Measurements from ENCODE around the gene GMCL2. TPM values are rescaled to one million over a fixed set of nuclear protein-coding genes. Genes with fewer than 3 reads are reported as not detected.
"Not testable (repeated sequence)": the region's sequence is repeated elsewhere in the genome, so short reads cannot be mapped to it uniquely, and the experiment has no call there.

GMCL2 gene, protein sequence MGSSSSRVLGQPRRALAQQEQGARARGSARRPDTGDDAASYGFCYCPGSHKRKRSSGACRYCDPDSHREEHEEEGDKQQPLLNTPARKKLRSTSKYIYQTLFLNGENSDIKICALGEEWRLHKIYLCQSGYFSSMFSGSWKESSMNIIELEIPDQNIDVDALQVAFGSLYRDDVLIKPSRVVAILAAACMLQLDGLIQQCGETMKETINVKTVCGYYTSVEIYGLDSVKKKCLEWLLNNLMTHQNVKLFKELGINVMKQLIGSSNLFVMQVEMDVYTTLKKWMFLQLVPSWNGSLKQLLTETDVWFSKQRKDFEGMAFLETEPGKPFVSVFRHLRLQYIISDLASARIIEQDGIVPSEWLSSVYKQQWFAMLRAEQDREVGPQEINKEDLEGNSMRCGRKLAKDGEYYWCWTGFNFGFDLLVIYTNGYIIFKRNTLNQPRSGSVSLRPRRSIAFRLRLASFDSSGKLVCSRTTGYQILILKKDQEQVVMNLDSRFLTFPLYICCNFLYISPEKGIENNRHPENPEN
- total RNA-seq, result not detected

GRCh38 chr5:178187014-178187413 lies at the start of gene GMCL2:
Gene GMCL2 (minus strand): TSS chr5:178187371. CDS start chr5:178187299, 72 bp downstream.
- Histone ChIP-seq H3K27me3 (ENCODE audit: insufficient read depth, low read length) (no peaks in the 10 kb centered on the region), H3K4me1 (ENCODE audit: insufficient read depth, low read length) (peaks cover 7% of the 10 kb centered on the region), H3K4me3 (ENCODE audit: low read length) (no peak within 1 kb of the TSS), H3K9me3 (ENCODE audit: low read depth, low read length) (no peaks in the 10 kb centered on the region)

- H3K9me3 ChIP-seq (ENCODE audit: low read depth, low read length), result no peaks in the 10 kb centered on the region
- H3K4me1 ChIP-seq (ENCODE audit: insufficient read depth, low read length), result peaks cover 86% of the 10 kb centered on the region
- no peaks in the 10 kb centered on the region for H3K27me3 ChIP-seq (ENCODE audit: insufficient read depth, low read length)
- H3K4me3 ChIP-seq (ENCODE audit: low read length), result no peak overlapping the region
Observed at GRCh38 chr5:178236679-178237078, 49.5 kb upstream of the GMCL2 start.

- Histone ChIP-seq H3K4me1 (ENCODE audit: insufficient read depth, low read length) (peaks cover 86% of the 10 kb centered on the region), H3K4me3 (ENCODE audit: low read length) (no peak overlapping the region)
Observed at GRCh38 chr5:178236126-178236525, 49.0 kb upstream of the GMCL2 start.

GRCh38 chr5:178235588-178235974 lies 48.4 kb upstream of the GMCL2 start:
- peaks cover 86% of the 10 kb centered on the region for H3K4me1 ChIP-seq (ENCODE audit: insufficient read depth, low read length)
- no peaks in the 10 kb centered on the region for H3K27me3 ChIP-seq (ENCODE audit: insufficient read depth, low read length)
- no peak overlapping the region for H3K4me3 ChIP-seq (ENCODE audit: low read length)
- no peaks in the 10 kb centered on the region for H3K9me3 ChIP-seq (ENCODE audit: low read depth, low read length)

More at GRCh38 chr5:178236126-178236525, 49.0 kb upstream of the GMCL2 start:
- no peaks in the 10 kb centered on the region for H3K27me3 ChIP-seq (ENCODE audit: insufficient read depth, low read length)
- H3K9me3 ChIP-seq (ENCODE audit: low read depth, low read length), result no peaks in the 10 kb centered on the region

- Histone ChIP-seq H3K4me3 (ENCODE audit: low read length) (no peak overlapping the region), H3K4me1 (ENCODE audit: insufficient read depth, low read length) (peaks cover 86% of the 10 kb centered on the region), H3K27me3 (ENCODE audit: insufficient read depth, low read length) (no peaks in the 10 kb centered on the region), H3K9me3 (ENCODE audit: low read depth, low read length) (no peaks in the 10 kb centered on the region)
Observed at GRCh38 chr5:178234750-178235587, 47.8 kb upstream of the GMCL2 start.

- no peaks in the 10 kb centered on the region for H3K9me3 ChIP-seq (ENCODE audit: low read depth, low read length)
- peaks cover 82% of the 10 kb centered on the region for H3K4me1 ChIP-seq (ENCODE audit: insufficient read depth, low read length)
- H3K27me3 ChIP-seq (ENCODE audit: insufficient read depth, low read length), result no peaks in the 10 kb centered on the region
- no peak overlapping the region for H3K4me3 ChIP-seq (ENCODE audit: low read length)
Observed at GRCh38 chr5:178234121-178234749, 47.1 kb upstream of the GMCL2 start.

GRCh38 chr5:178232920-178233429 lies 45.8 kb upstream of the GMCL2 start:
- peaks cover 69% of the 10 kb centered on the region for H3K4me1 ChIP-seq (ENCODE audit: insufficient read depth, low read length)
- no peaks in the 10 kb centered on the region for H3K9me3 ChIP-seq (ENCODE audit: low read depth, low read length)
- H3K27me3 ChIP-seq (ENCODE audit: insufficient read depth, low read length), result no peaks in the 10 kb centered on the region
- H3K4me3 ChIP-seq (ENCODE audit: low read length), result peak overlapping the region; percentile 74

DNA sequence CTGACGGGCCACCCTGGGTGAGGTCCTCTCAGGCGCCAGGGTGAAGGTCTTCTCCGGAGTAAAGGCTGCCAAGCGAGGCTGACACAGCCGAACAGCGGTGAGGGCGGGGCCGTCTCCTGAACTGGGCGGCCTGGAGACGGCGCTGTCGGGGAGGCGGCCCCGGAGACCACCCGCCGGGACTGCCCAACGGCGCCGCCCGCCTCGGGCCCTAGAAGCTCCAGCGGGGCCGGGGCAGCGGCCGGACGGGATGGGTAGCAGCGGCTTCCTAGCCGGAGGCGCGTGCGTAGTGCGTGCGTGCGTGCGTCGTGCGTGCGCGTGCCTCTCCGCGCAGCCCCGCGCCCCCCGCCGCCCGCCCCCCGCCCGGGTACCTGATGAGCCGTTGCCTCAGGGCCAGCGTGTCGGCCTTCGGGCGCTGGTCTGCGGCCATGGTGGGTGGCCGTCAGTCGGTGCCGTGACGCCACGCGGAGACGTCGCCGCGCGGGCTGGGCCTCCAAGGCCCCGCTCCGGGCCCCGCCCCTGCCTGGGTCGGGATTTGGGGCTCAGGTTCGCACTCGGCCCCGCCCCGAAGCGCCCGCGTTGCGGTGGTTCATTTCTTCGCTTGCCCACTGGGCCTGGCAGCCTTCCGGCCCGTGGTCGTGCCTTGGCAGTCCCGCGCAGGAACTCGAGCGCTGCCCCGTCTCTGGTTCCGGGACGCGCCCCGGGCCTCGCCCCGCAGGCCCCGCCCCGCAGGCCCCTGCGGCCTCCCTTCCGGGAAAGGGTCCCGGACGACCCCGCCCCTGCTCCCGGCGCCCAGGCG lies 45.2 kb upstream of the GMCL2 start, which contains the start of gene PHYKPL:
PHYKPL (minus strand) TSS at position 679 of the 796 bp plus-strand sequence; CDS start at position 427, 252 bp downstream.
- Histone ChIP-seq H3K4me1 (ENCODE audit: insufficient read depth, low read length) (peaks cover 63% of the 10 kb centered on the region), H3K4me3 (ENCODE audit: low read length) (peak within 1 kb of the TSS; percentile 74), H3K9me3 (ENCODE audit: low read depth, low read length) (no peaks in the 10 kb centered on the region), H3K27me3 (ENCODE audit: insufficient read depth, low read length) (no peaks in the 10 kb centered on the region)

- no peaks in the 10 kb centered on the region for H3K27me3 ChIP-seq (ENCODE audit: insufficient read depth, low read length)
Observed at GRCh38 chr5:178231539-178232123, 44.5 kb upstream of the GMCL2 start.

GRCh38 chr5:178230879-178231538 lies 43.8 kb upstream of the GMCL2 start:
- H3K27me3 ChIP-seq (ENCODE audit: insufficient read depth, low read length), result no peaks in the 10 kb centered on the region
- peaks cover 50% of the 10 kb centered on the region for H3K4me1 ChIP-seq (ENCODE audit: insufficient read depth, low read length)
- H3K4me3 ChIP-seq (ENCODE audit: low read length), result no peak overlapping the region
- no peaks in the 10 kb centered on the region for H3K9me3 ChIP-seq (ENCODE audit: low read depth, low read length)

More at GRCh38 chr5:178231539-178232123, 44.5 kb upstream of the GMCL2 start:
- no peaks in the 10 kb centered on the region for H3K9me3 ChIP-seq (ENCODE audit: low read depth, low read length)
- H3K4me3 ChIP-seq (ENCODE audit: low read length), result peak overlapping the region; percentile 74
- H3K4me1 ChIP-seq (ENCODE audit: insufficient read depth, low read length), result peaks cover 56% of the 10 kb centered on the region

DNA sequence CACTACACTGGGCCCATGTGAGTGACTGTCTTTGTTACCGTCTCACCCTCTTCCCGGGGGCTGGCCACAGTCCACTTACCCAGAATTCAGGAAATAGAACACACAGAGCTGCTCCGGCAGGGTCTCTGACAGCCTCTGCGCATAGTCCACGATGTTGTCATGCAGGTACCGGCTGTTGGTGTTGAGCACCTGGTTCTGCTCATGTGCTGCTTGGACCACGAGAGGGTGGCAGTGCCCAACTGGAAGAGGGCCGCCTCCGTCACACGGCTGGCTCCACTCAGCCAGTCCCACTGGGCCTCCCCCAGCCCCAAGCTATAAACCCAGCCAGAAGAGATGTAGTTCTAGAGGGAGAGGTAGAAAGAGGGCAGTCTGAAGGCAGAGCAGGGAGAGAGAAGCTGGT lies 42.7 kb upstream of the GMCL2 start:
- Histone ChIP-seq H3K4me3 (ENCODE audit: low read length) (no peak overlapping the region), H3K9me3 (ENCODE audit: low read depth, low read length) (no peaks in the 10 kb centered on the region), H3K27me3 (ENCODE audit: insufficient read depth, low read length) (no peaks in the 10 kb centered on the region), H3K4me1 (ENCODE audit: insufficient read depth, low read length) (peaks cover 40% of the 10 kb centered on the region)

- H3K4me3 ChIP-seq (ENCODE audit: low read length); H3K27me3 ChIP-seq (ENCODE audit: insufficient read depth, low read length); H3K9me3 ChIP-seq (ENCODE audit: low read depth, low read length): not testable (repeated sequence)
- peaks cover 32% of the 10 kb centered on the region for H3K4me1 ChIP-seq (ENCODE audit: insufficient read depth, low read length)
Observed at GRCh38 chr5:178229111-178229510, 41.9 kb upstream of the GMCL2 start.

GRCh38 chr5:178228609-178229008 lies 41.4 kb upstream of the GMCL2 start:
- Histone ChIP-seq H3K27me3 (ENCODE audit: insufficient read depth, low read length) (no peaks in the 10 kb centered on the region), H3K4me3 (ENCODE audit: low read length) (no peak overlapping the region), H3K9me3 (ENCODE audit: low read depth, low read length) (no peaks in the 10 kb centered on the region), H3K4me1 (ENCODE audit: insufficient read depth, low read length) (peaks cover 31% of the 10 kb centered on the region)

Measured in mononuclear cell (primary cell).